Ramos (cell line): ENCODE results near the gene ILKAP.

Experiments
- in situ Hi-C: fragments of 300-500 bp; cut with MboI; formaldehyde crosslinking; loops from one replicate; pipeline ENCODE4 v1.14.3; 2022; ENCODE audit warnings: low sequenced_read_pairs; ENCODE audit not compliant: unreplicated experiment

The ILKAP gene

DNA sequence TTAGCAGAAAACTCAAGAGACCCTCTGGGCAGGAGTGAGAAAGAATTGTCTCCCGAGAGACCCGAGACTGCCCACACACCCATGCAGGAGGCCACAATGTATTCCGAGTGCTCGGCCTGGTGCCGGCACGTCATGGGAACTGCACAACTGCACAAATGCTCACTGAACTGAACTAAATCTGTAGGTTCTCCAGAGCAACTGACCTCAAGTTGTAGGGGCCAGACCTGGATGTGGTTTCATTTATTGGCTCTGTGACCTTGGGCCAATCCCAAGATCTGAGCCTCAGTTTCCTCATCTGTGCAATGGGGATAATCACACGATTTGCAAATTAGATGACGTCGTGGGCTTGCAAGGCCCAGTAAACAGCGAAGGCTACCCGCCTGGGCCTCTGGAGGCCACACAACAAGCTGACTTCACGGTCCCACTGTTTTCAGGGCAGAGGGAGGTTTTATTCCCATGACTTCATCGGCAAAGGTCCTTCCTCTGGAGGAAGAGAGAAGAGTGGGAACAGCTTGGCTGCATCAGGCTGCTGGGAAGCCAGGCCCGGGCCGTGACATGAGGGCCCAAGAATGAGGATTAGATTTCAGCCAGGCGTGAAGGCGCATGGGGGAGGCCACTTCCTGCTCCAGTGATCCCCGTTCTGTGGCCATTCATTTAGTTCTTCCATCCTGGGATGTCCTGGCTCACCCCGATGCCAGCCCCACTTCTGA, 48.3 kb downstream of the ILKAP start:
- in situ Hi-C loops, result no loop called here

DNA sequence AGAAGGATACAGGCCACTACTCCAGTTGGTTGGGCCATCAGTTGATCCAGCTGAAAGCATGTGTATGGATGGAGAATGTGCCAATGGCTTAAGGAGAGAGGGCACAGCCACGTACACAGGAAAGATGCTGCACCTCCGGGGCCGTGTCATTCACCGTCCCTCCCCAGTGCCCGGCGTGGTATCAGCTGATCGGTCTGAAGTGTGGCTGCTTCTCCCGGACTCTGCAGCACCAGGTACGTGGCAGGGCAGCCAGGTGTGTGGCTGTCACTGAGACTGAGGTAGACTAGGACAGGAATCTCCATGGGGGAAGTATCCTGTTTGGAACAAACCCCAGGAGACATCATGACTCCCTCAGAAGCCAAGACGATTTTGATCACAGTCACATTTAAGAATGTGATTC, 48.9 kb downstream of the ILKAP start:
- in situ Hi-C loops, result no loop called here

DNA sequence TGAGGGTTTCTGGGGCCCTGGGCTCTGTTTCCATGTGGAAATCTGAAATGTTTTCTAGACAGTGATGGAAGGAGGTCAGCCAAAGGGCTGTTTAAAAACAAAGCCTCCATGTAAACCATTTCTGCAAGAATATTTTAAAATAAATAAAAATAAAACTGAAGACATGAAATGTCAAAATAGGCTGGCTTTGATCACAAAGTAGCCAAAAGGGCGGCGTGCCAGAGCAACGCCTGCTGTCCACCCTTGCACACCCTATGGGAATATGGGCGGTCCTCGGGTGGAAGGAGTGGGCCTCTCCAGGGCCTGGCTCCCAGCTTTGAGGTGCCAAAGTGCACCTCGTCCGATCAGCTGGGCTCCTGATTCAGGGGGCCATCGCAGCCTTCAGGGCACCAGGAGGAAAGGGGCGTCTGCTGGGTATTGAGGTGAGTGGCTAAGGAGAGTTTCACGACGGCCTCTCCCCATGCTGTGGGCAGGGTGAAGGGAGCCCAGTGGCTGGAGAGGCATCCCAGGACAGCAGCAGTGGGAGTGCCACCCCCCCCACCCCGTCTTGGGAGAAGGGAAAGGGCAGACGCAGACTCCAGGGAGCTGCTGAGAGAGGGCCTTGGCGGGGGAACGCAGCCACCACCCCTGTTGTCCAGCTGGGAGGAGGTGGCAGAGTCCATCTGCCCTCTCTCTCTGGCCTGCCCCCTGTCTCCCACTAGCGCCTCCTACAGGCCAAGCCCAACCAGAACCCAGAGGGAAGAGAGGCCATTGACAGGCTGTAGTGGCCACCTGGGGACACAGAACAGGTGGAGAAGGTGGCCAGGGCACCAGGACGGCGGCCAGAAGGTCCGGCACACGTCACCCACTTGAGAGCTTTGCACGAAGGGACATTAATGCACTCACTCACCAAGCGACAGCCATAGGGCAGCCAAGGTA, 50.5 kb downstream of the ILKAP start:
- in situ Hi-C loops, result no loop called here

DNA sequence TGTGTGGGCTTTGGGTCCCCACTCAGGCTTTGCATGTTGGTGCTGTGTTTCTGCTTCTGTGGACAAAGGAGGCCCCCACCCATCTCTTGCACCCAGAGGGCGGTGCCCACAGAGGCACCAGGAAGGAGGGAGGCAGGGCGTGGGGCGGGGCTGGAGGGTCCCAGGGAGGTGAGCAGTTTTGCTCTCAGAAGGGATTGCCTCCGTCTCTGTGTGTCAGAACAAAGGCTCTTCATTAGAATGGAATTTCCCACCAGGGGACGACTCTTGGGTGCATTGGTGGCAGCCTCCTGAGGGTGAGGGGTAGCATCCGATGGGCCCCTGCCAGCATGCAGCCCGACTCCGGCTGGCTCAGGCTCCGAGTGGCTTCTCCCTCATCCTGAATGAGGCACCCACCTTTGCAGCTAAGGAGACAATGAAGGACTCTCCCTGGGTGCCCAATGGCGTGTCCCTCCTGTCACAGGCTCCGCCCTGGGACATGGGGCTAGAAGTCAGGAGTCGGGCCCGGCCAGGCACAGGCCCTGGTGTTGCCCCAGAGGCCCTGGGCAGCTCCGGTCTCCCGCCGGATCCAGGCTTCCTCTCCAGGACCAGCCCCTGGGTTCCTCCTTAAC, 51.8 kb downstream of the ILKAP start:
- in situ Hi-C loops, result no loop called here

DNA sequence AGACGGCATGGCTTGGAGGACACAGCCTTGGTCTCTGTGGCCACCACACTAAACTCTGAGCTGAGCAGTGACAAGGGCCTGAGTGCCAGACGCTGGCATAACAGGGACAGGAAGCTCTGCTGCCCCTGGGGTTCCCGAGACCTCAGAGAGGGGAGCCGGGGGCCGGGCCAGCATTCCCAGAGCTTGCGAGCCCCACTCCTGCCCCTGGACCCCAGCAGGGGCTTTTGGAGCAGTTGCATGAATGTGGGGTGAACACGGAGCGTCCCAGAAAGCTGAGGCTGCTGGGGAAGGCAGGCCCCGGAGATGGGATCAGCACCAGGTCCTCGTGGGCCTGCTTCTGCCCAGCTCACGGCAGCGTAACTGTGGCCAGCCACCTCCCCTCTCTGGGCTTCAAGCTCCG, 52.3 kb downstream of the ILKAP start:
- in situ Hi-C loops, result no loop called here

DNA sequence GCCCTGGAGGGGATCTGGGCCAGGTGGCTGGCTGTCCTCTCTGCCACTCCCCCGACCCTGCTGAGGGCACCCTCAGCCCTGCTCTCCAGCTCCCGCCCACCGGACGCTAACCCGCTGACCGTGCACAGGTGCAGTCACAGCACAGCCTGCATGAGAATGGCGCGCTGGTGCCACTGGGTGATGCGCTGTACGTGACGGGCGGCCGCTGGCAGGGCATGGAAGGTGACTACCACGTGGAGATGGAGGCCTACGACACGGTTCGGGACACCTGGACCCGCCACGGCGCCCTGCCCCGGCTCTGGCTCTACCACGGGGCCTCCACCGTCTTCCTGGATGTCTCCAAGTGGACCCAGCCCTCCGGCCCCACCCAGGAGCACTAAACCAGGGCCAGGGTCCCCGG, 52.8 kb downstream of the ILKAP start:
- in situ Hi-C loops, result no loop called here

DNA sequence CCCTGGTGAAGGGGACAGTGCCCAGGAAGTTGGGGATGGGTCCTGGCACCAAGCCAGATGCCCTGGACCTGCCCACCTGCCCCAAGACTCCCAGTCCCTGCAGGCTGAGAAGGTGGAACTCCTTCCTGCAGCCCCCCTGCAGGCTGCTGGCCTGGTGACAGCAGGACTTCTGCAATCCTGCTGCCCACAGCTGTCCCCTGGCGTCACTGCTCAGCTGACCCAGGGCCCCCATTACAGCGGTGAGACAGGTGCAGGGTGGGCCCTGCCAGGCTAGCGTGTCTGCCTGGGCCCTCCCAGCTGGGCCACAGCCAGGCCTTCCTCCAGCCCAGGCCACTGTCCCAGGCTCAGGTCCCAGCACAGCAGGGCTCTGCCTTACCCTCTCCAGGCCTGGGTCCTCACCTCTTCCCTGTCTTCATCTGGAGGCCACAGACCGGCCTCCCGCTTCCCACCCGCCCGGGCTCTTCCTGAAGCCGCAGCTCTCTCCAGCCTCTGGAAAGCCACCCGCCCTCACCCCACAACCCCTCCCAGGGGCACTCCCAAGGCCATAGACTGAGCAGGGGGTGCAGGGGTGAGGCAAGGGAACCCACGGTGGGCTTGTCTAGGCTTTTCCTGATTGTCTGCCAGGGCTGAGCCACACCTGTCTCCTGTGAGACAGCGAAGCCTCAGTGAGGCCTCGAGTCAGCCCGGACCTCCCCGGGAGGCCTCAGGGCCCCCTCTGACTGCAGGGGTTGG, 53.5 kb downstream of the ILKAP start:
- in situ Hi-C loops, result no loop called here

DNA sequence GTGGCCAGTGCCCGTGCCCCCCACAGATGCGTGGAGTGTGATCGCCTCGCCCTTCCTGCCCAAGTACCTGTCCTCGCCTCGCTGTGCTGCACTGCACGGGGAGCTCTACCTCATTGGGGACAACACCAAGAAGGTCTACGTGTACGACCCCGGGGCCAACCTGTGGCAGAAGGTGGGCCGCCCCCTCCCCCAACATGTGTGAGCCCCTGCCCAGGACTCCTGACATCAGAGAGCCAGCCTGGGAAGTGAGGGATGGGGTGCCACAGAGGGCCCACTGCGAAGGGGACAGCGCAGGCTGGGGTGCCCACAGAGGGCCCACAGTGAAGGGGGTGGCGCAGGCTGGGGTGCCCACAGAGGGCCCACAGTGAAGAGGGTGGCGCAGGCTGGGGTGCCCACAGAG, 54.5 kb downstream of the ILKAP start:
- in situ Hi-C loops, result no loop called here

DNA sequence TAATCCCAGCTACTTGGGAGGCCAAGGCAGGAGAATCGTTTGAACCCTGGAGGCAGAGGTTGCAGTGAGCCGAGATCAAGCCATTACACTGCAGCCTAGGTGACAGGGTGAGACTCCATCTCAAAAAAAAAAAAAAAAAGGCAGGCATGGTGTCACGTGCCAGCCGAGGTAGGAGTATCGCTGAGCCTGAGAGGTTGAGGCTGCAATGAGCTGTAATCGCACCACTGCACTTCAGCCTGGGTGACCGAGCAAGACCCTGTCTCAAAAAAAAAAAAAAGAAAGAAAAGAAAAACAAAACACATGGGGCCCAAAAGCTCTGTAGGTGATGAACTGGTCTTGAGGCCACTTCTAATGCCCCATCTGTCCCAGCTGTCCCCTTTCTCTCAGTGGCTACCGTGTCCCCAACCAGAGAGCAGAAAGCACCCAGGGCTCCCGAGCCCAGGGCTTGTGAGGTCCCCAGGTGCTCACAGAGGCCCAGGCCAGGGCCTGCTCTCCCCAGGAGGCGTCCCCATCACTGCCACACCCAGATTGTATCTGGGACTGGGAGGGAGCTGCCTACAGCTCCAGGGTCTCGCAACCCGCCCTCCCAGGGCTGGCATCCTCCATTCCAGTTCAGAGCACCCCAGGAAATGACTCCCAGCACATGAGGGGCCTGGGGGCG, 56.5 kb downstream of the ILKAP start:
- in situ Hi-C loops, result no loop called here

DNA sequence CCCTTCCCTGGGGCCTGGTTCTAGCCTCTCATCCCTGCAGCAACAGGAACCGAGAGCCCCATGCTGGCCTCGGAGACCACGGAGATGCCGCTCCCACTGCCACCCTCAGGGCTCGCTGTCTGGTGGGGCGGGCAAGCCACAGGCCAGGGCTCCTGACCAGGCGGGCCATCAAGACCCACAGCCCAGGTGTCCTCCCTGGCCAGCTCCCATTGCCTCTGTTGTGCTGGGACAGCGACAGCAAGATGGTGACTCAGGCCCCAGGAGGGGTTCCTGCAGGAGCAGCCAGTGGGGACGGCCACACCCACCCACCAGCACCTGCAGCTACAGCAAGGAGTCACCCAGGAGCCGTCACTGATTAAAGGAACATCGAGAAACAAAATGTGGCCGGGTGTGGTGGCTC, 57.6 kb downstream of the ILKAP start:
- in situ Hi-C loops, result no loop called here

DNA sequence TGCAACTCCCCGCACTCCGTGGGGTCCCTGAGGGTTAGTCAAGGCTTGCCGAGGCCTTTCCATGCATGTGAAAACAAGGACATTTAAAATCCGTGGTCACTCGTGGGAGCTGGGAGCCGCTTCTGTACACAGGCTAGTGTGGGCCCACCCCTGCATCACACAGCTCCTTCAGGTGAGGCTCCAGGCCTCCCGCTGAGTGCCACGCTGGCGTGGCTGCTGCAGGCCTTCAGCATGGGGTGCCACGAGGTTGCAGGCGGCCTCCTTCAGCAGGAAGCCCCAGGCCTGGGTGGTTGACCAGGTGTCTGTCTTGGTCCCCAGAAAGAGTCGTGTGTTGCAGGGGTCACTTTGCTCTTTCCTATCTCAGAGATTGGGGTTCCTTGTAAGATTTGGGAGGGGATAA, 58.4 kb downstream of the ILKAP start:
- in situ Hi-C loops, result no loop called here

DNA sequence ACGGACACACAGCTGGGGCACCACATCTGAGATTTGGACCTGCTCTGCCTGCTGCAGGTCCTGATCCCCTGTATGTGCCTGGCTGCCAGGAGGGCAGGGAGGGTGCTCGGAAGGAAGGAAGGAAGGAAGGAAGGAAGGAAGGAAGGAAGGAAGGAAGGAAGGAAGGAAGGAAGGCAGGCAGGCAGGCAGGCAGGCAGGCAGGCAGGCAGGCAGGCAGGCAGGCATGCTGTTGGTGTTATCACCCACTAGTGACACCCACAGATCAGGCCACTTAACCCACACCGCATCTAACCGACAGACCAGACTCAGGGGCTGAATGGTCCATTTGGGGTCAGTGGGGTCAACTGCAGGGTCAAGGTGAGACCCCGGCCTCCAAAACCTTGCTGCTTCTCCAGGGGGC, 59.2 kb downstream of the ILKAP start:
- in situ Hi-C loops, result no loop called here

DNA sequence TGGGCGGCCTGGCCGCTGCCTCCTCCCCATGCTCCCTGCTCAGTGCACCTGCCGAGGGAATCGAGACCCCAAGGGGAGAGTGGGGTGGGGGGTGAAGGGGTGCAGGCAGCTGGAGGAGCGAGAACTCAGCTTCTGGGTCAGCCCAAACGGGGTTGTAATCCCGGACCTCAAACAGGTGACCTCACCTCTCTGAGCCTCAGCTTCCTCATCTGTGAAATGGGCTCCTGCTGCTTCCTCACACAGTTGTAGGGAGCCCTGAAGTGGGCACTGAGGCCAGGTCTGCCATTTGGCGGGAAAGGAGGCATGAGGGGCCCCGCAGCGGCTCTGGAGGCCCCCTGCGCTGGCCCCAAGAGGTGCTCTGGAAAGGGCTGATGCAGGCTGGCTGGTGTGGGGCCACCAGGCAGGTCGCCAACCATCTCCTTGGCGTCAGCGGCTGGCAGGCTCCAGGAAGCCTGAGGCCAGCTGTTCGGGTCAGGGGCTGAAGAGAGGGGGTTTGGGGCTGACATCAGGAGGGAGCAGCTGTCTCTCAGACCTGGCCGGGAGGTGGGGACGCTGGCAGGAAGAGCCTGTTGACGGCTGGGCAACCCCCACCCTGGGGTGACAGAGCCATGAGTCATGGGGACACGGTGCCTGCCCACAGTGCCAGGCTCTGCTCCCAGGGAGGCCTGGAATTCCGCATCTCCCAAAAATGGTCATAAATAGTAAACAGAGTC, 60.1 kb downstream of the ILKAP start:
- in situ Hi-C loops, result no loop called here

DNA sequence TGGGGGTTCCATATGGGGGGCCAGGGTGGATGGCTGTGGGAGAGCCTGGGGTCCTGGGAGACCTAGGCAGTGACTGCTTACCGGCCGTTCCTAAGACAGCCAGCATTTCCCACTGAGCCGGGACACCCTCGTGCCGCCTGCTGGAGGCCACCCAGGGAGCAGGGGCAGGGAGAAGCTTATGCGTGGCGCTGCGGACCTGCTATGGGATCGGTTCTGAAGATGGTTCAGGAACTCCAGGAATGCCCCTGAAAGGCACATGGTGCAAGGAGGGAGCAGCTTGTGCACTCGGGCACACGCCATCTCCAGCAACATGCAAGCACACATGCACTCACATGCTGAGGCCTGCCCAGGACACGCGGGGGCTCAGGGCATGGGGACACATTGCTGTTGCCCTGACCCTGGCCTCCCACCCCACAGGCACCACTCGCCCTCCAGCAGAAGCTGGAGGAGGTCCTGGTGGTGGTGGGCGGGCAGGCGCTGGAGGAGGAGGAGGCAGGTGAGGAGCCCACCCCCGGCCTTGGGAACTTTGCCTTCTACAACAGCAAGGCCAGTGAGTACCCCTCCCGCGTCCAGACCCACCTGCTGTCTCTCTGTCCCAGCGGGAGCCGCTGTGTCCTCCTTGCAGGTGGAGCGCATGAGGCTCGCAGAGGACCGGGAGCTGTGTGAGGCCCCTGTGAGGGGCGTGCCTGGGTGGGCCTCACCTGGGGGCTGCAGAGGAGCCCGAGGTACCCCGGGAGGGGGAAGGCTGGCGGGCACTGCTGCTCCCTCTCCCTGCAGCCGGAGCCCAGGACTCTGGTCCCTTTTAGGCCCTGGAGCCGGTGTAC, 60.9 kb downstream of the ILKAP start:
- in situ Hi-C loops, result no loop called here

DNA sequence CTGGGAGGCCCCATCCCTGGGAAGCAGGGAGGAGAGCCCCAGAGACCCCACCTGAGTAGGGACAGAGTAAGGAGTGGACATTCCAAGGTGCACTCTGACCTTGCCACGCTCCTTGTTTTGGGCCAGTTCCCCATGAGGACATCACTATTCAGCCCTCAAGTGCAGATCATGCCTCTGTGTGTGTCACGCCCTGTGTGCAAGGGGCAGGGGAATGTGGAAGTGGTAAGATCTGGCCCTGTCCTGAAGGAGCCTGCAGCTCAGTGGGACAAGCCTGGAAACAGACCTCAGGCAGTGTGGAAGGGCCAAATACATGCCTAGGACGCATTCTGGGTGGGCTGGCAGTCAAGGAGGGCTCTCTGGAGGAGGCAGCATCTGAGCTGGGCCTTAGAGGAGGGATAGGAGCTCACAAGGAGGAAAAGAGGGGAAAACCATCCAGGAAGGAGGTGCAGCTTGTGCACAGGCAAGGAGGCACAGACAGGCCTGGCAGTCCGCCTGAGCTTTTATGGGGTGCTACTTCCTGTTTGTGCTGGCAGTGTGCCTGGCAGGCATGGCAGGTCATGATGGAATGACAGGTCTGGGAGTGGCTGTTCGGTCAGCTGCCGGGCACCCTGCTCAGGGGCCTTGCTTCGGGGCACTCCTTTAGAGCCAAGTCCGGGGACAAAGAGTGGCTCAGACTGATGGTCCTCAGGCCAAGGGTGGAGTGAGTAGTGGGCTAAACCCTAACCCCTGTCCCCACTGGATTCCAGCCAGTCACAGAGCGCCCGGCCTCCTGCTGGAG, 61.8 kb downstream of the ILKAP start:
- in situ Hi-C loops, result no loop called here

DNA sequence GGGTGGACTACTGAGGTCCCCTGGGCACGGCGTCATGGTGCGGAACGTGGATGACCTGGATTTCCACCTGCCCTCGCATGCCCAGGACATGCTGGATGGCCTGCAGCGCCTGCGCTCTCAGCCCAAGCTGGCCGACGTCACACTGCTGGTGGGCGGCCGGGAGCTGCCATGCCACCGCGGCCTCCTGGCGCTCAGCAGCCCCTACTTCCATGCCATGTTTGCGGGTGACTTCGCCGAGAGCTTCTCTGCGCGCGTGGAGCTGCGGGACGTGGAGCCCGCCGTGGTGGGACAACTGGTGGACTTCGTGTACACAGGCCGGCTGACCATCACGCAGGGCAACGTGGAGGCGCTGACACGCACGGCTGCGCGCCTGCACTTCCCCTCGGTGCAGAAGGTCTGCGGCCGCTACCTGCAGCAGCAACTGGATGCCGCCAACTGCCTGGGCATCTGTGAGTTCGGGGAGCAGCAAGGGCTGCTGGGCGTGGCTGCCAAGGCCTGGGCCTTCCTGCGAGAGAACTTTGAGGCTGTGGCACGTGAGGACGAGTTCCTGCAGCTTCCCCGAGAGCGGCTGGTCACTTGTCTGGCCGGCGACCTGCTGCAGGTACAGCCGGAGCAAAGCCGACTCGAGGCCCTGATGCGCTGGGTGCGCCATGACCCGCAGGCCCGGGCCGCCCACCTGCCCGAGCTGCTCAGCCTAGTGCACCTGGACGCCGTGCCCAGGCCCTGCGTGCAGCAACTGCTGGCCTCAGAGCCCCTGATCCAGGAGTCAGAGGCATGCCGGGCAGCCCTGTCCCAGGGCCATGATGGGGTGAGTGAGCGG, 62.6 kb downstream of the ILKAP start:
- in situ Hi-C loops, result no loop called here

DNA sequence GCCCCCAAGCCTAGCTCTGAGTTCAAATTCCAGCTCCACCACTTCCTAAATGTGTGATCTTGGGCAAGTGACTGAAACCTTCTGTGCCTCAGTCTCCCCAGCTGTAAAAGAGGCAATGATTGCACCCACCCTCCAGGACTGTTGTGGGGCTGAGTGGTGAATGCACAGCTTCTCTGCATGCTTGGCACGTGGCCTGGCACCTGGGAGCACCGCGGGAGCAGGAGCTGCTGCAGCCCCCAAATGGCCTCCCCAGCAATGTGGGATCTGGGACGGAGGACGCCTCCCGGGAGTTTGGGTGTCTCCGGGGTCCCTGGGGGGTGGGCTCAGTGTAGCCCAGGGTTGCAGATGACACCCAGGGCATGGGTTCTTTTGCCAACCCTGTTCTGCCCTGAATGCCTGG, 63.5 kb downstream of the ILKAP start:
- in situ Hi-C loops, result no loop called here
